ENCODE results near the gene ZNF35.
A peak's percentile ranks its signal among the peaks of the same experiment; 100 is the strongest.

ZNF35 gene

GRCh38 chr3:44648564-44649229 is at the start of gene ZNF35:
ZNF35 (plus strand) TSS chr3:44648732; CDS start chr3:44651068, 2,336 bp downstream.
- peak within 1 kb of the TSS; percentile 95 to 99 (median 99) for H3K4me3 Mint-ChIP-seq
- H3K36me3 Mint-ChIP-seq (ENCODE audit: low read depth): peaks cover 70% of the 10 kb centered on the region
- no peaks in the 10 kb centered on the region for H3K9me3 Mint-ChIP-seq
- no peak for TF ChIP-seq CTCF (IDR thresholded peaks at IDR 0.05; ENCODE audit: unreplicated experiment in 3 of 3)
- no peaks in the 10 kb centered on the region for H3K27me3 Mint-ChIP-seq (ENCODE audit: low read depth)
- H3K4me1 Mint-ChIP-seq: peaks cover 15% of the 10 kb centered on the region
- H3K27ac Mint-ChIP-seq: peak within 1 kb of the TSS; percentile 87 to 96 (median 89)

- no peak for TF ChIP-seq CTCF (IDR thresholded peaks at IDR 0.05; ENCODE audit: unreplicated experiment in 3 of 3)
- H3K27me3 Mint-ChIP-seq (ENCODE audit: low read depth): no peaks in the 10 kb centered on the region
- no peak overlapping the region for H3K27ac Mint-ChIP-seq
- H3K9me3 Mint-ChIP-seq: peaks cover 84% of the 10 kb centered on the region
- H3K4me3 Mint-ChIP-seq: no peak overlapping the region
- H3K36me3 Mint-ChIP-seq (ENCODE audit: low read depth): peaks cover 95% of the 10 kb centered on the region
- no peaks in the 10 kb centered on the region for H3K4me1 Mint-ChIP-seq
Observed at GRCh38 chr3:44601749-44602148, 46.8 kb upstream of the ZNF35 start.

- Mint-ChIP-seq H3K27me3 (ENCODE audit: low read depth) (no peaks in the 10 kb centered on the region), H3K4me1 (no peaks in the 10 kb centered on the region)
Observed at GRCh38 chr3:44612678-44613077, 35.9 kb upstream of the ZNF35 start.

GRCh38 chr3:44624749-44625480 is 23.6 kb upstream of the ZNF35 start, which contains the start of gene ZNF197:
ZNF197 (plus strand) TSS chr3:44625036; CDS start chr3:44629155, 4,119 bp downstream.
- Mint-ChIP-seq H3K4me3 (peak within 1 kb of the TSS; percentile 94 to 98 (median 97)), H3K27ac (peak within 1 kb of the TSS; percentile 95 to 98 (median 97)), H3K9me3 (no peaks in the 10 kb centered on the region), H3K4me1 (peaks cover 32% of the 10 kb centered on the region), H3K27me3 (ENCODE audit: low read depth) (no peaks in the 10 kb centered on the region), H3K36me3 (ENCODE audit: low read depth) (peaks cover 23% of the 10 kb centered on the region)
- no peak for TF ChIP-seq CTCF (IDR thresholded peaks at IDR 0.05; ENCODE audit: unreplicated experiment in 3 of 3)

More at GRCh38 chr3:44612678-44613077, 35.9 kb upstream of the ZNF35 start:
- Mint-ChIP-seq H3K9me3 (peaks cover 52% of the 10 kb centered on the region), H3K4me3 (no peak overlapping the region), H3K27ac (no peak overlapping the region), H3K36me3 (ENCODE audit: low read depth) (peaks cover 84% of the 10 kb centered on the region)
- no peak for TF ChIP-seq CTCF (IDR thresholded peaks at IDR 0.05; ENCODE audit: unreplicated experiment in 3 of 3)

GRCh38 chr3:44628716-44629115 is 19.8 kb upstream of the ZNF35 start:
- Mint-ChIP-seq H3K27me3 (ENCODE audit: low read depth) (no peaks in the 10 kb centered on the region), H3K4me1 (peaks cover 29% of the 10 kb centered on the region), H3K9me3 (no peaks in the 10 kb centered on the region), H3K27ac (peak overlapping the region in 1 of 3 experiments; percentile 17), H3K4me3 (no peak overlapping the region), H3K36me3 (ENCODE audit: low read depth) (peaks cover 48% of the 10 kb centered on the region)
- no peak for TF ChIP-seq CTCF (IDR thresholded peaks at IDR 0.05; ENCODE audit: unreplicated experiment in 3 of 3)

All from nephron (organoid).